Measurements from ENCODE around the gene SEBOX. TPM values are rescaled to one million over a fixed set of nuclear protein-coding genes. Genes with fewer than 3 reads are reported as not detected.
A peak's percentile ranks its signal among the peaks of the same experiment; 100 is the strongest.

The SEBOX gene
- total RNA-seq, 1 experiment from 2014 or later: not detected

GRCh38 chr17:28317966-28318758 is 46.8 kb downstream of the SEBOX start:
- Histone ChIP-seq H3K4me3 (ENCODE audit: low read length) (peak overlapping the region; percentile 73), H3K9me3 (ENCODE audit: low read length) (no peaks in the 10 kb centered on the region), H3K27me3 (ENCODE audit: low read length) (no peaks in the 10 kb centered on the region), H3K9ac (ENCODE audit: low read length) (peak overlapping the region; percentile 56), H3K27ac (ENCODE audit: low read length) (no peak overlapping the region), H2AFZ (ENCODE audit: low read length) (peak overlapping the region; percentile 68), H3K79me2 (ENCODE audit: low read length) (peaks cover 42% of the 10 kb centered on the region), H3K9me2 (replicated peaks; ENCODE audit: low read length) (no peaks in the 10 kb centered on the region), H3F3A (ENCODE audit: low read length, unreplicated experiment) (no peaks in the 10 kb centered on the region), H4K20me1 (ENCODE audit: low read length) (no peaks in the 10 kb centered on the region), H3K36me3 (ENCODE audit: low read depth, low read length) (no peaks in the 10 kb centered on the region), H3K4me2 (ENCODE audit: low read length) (peak overlapping the region; percentile 86), H3K4me1 (ENCODE audit: insufficient read depth, low read length) (peaks cover 42% of the 10 kb centered on the region)
- TF ChIP-seq EZH2phosphoT487 (IDR thresholded peaks at IDR 0.05; ENCODE audit: borderline replicate concordance, low read length) (no peak), CTCF (conservative IDR thresholded peaks at IDR 0.05; ENCODE audit: low read depth, low read length) (no peak)
- intact Hi-C loops (cut with micrococcal nuclease): loop anchor here (10.0 kb wide), 1 partner anchor 63 kb away; no protein-coding TSS in a partner anchor
- ATAC-seq (peak; percentile 2), DNase-seq (no peak)
- no TSS peak for BruUV-seq (replicated peaks)
- ChIA-PET POLR2A (ENCODE audit: unreplicated experiment) (no interaction called here), CTCF (no interaction called here)

- POLR2A ChIA-PET (ENCODE audit: unreplicated experiment): no interaction called here
- Histone ChIP-seq H3K9ac (ENCODE audit: low read length) (no peak overlapping the region), H3K4me1 (ENCODE audit: insufficient read depth, low read length) (peaks cover 33% of the 10 kb centered on the region), H3K36me3 (ENCODE audit: low read depth, low read length) (no peaks in the 10 kb centered on the region), H3K4me2 (ENCODE audit: low read length) (peak overlapping the region; percentile 86; the same call in 1 of the 2 replicates), H3K27ac (ENCODE audit: low read length) (no peak overlapping the region), H4K20me1 (ENCODE audit: low read length) (no peaks in the 10 kb centered on the region), H3K9me3 (ENCODE audit: low read length) (no peaks in the 10 kb centered on the region), H2AFZ (ENCODE audit: low read length) (no peak overlapping the region), H3F3A (ENCODE audit: low read length, unreplicated experiment) (no peaks in the 10 kb centered on the region), H3K79me2 (ENCODE audit: low read length) (peaks cover 34% of the 10 kb centered on the region), H3K27me3 (ENCODE audit: low read length) (no peaks in the 10 kb centered on the region), H3K4me3 (ENCODE audit: low read length) (no peak overlapping the region), H3K9me2 (replicated peaks; ENCODE audit: low read length) (no peaks in the 10 kb centered on the region)
- intact Hi-C loops (cut with micrococcal nuclease): loop anchor here (10.0 kb wide), 1 partner anchor 63 kb away; no protein-coding TSS in a partner anchor
- no TSS peak for BruUV-seq (replicated peaks)
- DNase-seq (no peak), ATAC-seq (no peak)
- CTCF ChIA-PET: no interaction called here
- TF ChIP-seq EZH2 (IDR thresholded peaks at IDR 0.05; ENCODE audit: low read length, unreplicated experiment) (no peak), EZH2phosphoT487 (IDR thresholded peaks at IDR 0.05; ENCODE audit: borderline replicate concordance, low read length) (no peak), CTCF (conservative IDR thresholded peaks at IDR 0.05; ENCODE audit: low read depth, low read length) (no peak)
These were observed 47.7 kb downstream of the SEBOX start for GRCh38 chr17:28317099-28317965.
